Activated T-cell treated with anti-CD3 and anti-CD28 coated beads for 48 hours (primary cell): Measurements from ENCODE around the gene BACH2.
"Not testable (repeated sequence)": the region's sequence is repeated elsewhere in the genome, so short reads cannot be mapped to it uniquely, and the experiment has no call there.

ENCODE experiments used
- DNase-seq: peaks from one replicate; pipeline ENCODE4 v3.0.0-alpha.2; 2020; ENCODE audit warnings: low read depth

The BACH2 gene

DNA sequence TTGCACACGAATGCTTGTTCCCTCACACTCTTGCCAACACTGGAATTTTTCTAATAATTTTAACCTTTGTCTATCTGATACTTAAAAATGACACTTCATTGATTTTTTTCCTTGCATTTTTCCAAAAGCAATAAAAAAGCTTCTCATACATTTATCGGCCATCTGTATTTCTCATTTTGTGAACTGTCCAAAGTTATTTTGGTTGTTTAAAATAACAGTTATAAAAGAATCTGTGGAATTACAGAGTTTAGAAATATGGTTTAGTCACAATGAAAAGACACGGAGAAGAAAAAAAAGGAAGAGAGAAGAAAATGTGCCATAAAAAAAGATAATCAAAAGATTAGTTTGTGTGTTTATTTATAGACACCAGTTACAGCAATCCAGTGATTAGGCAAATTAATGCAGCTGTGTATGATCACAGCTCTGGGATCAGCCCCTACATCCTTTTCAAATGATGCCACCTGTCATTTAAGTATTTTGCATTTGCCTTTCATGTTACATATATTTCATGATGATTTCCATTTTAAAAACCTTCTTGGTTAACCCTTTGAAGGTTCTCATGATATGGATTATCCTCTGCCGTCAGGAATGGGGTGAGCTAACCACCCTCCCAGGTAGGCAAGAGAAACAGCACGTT lies 171.7 kb downstream of the BACH2 start:
- DNase-seq: no peak

DNA sequence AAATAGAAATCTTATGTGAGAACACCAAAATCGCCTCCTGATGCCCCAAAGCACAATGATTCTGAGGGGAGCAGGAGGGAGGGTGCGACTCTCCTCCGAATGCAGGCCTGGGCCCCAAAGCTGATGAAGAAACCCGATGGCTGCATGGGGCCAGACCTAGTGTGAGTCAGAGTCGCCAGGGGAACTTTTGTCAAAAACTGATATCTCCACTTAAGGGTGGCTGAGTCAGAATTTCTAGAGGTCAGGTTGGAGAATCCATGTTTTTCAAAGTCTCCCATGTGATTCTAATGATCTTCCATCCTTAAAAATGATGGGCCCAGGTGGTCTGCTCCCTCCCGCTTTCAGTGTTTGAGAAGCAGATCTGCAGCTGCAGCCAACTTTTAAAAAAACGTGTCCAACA lies 172.8 kb downstream of the BACH2 start:
- DNase-seq: no peak

DNA sequence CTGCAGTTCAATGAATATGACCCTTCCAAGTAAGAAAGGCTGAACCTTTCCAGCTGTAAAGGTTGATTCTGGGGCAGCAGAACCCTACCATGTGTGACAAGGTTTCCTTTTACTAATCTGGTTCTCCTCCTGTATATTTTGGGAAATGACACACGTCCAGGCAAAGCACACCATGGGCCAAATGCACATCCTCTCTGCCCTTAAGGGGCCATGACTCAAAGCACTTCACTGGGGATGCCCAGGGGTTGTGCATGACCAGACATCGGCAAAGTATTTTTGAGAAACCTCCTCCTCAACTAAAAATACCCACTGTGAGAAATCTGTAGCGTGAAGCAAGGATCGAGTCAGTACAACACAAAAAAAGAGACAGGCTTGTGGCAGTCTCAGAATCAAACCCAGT lies 174.7 kb downstream of the BACH2 start:
- no peak for DNase-seq

DNA sequence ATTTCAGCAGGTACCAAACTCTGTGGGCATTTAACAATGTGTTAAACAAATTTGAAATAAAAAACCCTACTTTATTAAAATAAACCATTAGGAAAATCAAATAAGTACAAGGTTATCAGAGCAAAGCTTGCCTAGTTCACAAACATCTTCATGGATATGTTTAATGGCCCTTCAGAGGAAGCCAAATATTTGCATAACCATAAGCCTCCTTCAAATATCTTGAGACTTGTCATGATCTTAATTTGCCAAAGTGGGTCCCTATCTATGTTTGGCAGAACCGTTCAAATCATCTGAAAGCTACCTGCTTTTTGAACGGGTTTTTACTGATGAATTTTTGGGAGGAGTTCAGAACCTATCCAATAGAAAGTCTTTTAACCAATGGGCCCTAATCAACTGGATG lies 176.3 kb downstream of the BACH2 start:
- DNase-seq: no peak

DNA sequence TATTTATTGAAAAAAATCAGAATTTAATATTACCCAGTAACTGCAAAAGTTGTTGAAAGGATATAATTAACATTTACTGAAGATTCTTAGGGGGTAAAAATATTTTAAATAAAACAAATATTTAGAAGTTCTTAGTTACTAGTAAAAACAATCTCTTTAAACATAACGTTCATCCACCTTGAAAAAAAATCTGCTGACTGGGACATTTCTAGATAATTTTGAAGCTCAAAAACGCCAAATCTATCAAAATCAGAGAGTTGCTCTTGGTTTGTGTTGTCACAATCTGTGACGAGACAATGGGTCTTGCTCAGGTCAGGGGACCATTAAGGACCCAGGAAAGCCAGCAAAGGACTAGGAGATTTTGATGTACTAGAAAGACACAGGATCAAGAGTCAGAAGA lies 177.0 kb downstream of the BACH2 start:
- no peak for DNase-seq

DNA sequence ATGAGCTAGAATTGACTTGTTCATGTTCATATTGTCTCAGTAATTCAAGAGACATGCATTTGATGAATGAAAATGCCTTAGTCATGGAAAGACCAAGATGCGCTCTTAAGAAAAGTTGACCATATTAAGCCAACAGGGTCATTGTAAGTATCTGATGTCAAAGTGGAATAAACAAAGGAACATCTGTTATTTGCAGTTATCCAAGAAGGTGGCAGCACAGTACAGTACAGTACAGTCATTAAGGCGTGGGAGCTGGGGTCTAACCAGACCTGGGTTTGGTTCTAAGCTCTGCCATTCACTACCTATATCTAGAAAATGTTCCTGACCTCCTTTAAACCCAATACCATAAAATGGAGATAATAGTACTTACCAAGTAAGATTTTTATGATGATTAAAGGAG lies 178.1 kb downstream of the BACH2 start:
- DNase-seq: no peak

DNA sequence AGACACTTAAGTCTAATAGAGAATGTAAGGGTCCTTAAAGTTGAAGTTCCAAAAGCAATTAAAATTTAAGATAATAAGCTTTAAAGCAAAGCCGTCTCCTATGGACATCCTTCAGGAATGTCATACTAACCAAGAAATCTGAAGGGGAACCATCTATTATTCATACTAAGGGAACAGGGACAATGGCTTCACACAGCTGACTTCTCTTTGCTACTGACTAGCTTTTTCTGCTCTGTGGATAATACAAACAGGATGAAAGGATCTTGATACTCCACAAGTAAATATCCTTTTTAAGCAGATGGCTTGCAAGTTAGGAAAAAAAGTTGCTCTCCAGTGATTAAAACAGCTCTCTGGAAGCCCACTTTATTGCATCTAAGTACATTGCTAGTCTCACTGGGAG lies 178.6 kb downstream of the BACH2 start:
- DNase-seq: no peak

DNA sequence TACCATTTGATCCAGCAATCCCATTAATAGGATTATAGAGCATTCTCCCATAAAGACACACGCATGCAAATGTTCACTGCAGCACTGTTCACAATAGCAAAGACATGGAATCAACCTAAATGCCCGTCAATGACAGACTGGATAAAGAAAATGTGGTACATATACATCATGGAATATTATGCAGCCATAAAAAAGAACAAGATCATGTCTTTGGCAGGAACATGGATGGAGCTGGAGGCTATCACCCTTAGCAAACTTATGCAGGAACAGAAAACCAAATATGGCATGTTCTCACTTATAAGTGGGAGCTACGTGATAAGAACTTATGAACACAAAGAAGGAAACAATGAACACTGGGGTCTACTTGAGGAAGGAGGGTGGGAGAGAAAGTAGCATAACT lies 180.5 kb downstream of the BACH2 start:
- not testable (repeated sequence) for DNase-seq

DNA sequence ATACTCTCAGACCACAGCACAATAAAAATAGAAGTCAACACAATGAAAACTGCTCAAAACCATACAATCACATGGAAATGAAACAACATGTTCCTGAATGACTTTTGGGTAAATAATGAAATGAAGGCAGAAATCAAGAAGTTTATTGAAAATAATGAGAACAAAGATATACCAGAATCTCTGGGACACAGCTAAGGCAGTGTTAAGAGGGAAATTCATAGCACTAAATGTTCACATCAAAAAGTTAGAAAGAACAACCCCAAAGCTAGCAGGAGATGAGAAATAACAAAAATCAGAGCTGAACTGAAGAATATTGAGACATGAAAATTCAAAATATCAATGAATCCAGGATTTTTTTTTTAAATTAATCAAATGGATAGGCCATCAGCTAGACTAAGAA lies 183.3 kb downstream of the BACH2 start:
- DNase-seq: no peak

DNA sequence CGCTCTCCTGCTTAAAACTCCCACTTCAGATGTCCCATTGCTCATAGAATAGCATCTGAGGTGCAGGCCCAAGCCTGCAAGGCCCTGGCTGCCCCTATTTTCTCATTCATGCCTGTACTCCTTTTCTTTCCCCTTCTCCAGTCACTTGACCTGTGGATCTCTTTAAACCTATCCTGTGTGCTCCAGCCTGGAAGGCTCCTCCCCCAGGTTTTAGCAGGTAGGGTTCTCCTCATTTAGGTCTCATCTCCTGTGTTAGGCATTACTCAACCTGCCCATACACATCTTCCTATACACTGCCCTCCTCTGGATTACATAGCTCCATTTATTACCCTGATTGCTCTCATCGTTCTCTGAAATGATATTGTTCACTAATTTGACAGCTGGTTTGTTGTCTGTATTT lies 185.3 kb downstream of the BACH2 start:
- DNase-seq: no peak

DNA sequence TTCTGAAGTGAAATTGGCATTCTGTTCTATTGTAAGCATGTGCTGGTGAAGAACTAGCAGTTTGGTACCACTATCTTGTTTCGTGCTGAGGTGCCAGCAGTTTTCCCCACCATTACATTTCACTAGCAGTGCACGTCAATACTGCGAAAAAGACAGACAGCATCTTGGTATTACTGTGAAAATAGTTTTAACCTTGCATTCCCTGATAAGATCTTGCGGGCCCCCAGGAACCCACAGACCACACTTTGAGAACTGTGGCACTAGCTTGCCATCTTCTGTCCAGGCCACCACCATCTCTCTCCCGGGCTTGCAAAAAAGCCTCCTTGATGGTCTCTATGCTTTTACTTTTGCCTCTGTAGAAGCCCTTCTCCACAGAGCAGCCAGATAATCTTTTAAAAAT lies 185.7 kb downstream of the BACH2 start:
- DNase-seq: peak; percentile 59

DNA sequence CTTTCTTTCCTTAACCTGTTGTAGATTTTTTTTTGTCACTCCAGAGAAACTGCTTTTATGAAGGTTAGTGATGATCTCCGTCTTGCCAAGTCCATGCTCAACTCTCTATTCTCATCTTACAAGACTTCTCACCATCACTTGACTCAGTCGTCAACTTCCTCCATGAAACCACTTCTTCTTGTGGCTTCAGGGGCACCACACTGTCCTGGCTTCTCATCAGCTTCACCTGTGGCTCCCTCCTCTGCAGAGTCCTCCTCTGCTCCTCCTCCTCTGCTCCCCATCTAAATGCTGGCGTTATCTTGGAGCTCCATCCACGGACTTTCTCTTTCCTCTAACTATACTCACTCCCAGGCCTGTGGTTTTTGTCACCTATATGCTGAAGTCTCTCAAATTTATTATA lies 187.5 kb downstream of the BACH2 start:
- no peak for DNase-seq

DNA sequence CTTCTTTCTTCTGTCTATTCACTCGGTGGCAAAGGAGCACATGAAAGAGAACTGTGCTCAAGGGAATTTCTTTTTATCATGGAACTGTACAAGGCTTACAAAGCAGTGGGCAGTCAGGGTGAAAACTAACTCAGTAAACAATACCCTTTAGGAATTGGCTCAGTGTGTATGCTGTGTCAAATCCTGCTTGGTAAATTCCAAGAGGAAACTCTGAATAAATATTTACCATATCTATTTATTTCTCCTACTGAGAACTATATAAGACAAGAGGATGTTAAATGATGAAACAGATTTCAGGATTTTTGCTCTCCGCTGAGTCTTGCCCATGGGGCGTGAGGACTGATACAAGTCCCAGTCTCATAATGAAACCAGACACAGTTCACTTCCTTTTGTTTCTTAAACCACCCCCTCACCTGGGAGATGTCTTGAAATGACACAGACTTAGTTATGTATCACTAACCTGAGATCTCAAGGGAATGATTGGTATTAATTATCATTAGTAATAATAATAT lies 188.8 kb downstream of the BACH2 start:
- DNase-seq: no peak

DNA sequence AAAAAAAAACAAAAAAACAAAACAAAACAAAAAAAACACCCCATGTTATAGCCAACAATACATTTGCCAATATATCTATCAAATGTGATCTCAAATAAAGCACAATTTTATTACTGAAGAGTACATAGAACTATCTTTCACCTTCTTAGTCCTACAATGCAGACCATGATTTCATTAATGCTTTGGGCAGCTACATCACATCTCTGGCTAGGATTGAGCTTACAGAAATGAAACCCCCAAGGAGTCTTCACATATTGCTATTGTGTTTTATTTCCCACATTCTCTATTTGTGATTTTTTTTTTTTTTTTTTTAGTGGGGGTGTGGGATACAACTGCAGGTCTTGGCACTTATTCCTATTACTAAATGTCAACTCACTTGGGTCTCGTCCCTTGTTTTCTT lies 189.3 kb downstream of the BACH2 start:
- no peak for DNase-seq

DNA sequence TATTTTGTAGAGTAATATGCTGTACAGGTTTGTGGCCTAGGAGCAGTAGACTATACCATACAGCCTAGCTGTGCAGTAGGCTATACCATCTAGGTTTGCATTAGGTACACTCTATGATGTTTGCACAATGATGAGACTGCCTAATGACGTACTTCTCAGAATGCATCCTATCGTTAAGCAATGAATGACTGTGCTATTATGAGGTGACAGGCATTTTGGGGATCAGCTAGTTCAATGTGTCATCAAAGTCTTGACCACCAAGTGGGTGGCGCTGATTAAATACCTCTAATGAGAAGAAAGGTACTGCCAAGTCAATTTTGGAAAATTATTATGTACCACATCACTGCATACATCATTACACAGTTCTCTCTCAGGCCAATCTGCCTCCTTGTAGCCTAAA lies 190.2 kb downstream of the BACH2 start:
- no peak for DNase-seq

DNA sequence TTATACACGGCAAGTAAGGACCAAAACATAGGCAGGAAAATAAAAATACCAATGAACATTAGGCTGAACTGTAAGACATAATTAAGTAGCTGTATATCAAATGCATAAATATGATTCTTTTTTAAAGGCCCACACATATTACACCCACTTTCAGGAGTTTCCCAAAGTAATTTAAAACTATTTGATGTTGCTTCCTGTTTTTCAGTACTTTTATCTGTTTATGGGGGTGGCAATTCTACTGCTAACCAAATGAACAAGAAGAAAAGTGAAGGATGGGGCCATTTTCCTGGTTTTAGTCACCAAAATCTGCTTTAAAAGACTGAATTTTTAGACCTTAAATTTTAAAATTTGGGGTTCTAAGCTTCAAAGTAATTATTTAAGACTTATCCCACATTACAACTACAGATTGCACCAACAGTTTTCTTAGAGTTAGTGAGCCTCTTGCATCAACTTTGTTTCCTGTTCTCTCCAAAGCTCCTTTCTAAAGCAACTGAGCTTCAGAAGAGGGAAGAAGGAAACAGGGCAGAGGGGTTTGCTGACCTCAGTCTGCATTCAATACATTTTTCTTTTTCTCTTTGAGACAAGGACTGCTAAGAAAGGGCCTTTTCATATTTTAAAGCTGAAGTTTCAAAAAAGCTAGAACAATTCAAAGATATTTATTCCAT lies 191.0 kb downstream of the BACH2 start:
- DNase-seq: no peak

DNA sequence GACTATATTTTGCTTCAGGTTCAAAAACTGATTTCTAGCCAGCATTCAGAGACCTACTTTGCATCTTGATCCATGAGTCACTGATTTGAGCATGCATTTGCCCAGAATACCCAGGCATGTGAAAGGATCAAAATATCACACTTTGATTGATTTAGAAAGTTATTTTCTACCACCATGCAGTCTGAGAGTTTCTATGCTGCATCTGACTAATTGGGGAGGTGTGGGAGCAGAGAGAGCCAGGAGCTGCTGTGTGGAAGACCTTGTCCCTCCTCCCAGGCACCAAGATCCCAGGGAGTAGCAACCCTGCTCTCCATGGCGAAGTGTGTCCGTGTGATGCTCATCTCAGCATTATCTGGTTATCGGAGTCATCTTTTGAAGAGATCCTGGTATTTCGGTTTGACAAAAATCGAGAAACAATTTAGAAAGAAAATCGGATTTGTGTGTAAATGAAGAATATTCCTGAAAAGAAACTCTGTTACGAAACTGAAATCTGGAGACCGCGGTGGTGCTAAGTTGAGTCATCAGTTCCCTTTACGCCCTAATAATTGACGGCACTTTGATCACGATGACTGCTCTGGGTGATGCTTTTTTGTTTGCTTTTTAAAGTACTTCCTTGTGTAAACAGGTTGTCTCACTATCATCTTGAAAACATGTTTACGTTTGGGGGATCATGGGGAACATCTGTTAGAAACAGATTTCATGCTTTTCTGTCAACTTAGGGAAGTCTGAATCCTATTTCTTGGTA lies 193.4 kb downstream of the BACH2 start:
- no peak for DNase-seq

DNA sequence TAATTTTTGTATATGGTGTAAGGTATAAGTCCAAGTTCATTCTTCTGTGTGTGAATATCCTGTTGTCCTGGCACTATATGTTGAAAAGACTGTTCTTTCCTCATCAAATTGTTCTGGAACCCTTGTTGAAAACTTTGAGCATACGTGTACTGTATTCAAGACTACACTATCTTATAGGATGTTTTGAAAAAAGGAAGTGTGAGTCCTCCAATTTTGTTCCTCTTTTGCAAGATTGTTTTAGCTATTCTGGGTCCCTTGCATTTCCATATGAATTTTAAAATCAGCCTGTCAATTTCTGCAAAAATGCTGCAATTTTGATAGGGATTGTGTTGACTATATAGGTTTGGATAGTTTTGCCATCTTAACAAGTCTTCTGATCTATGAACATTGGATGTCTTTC lies 195.2 kb downstream of the BACH2 start:
- no peak for DNase-seq

DNA sequence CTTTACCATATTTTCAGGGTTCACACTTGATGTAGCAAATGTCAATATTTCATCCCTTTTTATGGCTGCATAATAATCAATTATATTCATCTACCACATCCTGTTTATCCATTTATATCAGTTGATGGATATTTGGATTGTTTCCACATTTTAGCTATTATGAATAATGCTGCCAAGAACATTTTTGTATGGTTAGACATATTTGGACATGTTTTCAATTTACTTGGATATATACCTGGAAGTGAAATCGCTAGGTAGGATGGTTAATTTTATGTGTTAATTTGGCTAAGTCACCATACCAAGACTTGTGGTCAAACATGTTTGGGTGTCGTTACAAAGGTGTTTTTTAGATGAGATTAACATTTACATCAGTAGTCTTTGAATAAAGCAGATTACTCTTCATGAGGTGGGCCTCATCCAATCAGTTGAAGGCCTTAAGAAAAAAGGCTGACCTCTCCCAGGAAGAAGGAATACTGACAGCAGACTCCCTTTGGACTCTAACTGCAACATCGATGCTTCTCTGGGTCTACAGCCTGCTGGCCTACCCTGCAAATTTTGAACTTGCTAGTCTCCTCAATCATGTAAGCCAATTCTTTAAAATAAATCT lies 196.5 kb downstream of the BACH2 start:
- no peak for DNase-seq

DNA sequence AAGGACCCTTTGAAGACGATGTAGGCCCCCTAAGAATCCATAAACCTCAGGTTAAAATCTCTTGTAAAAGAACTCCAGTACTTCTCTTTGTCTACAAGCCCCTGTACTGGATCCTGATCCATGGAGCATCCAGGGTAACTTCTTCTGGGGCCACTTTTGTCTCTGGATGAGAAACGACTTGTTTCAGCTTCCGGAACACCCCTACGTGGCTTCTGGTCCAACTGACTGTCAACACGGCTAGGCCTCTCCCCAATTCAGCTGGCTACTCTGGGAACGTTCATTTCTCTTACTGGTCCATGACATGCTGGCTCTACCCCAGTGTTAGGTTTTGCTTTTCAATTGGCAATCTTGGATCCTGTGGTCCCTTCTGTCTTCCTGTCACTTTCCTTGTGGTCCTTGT lies 198.0 kb downstream of the BACH2 start:
- DNase-seq: no peak

DNA sequence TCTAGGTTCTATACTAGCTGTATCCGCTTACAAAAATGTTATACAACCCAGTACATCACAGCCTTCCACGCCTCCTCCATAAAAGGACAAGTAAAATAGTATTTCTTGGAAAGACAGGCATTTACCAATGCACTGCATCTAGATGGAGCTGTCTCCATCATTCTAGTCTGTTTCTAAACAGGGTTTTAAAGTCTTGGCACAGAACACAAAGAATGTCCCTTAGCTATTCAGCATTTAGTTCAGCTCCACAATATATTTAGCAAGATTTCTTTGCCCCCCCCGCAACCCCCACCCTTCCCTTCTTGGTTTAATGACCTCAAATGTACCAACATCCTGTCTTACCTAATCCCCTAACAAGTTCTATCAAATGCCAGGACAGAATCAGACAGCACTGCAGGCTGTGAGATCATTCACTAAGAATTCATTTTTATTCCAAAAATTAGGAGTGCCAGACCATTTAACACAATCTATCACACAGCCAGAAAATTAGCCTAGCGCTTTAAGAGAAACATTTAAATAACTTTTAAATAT lies 198.6 kb downstream of the BACH2 start:
- no peak for DNase-seq

DNA sequence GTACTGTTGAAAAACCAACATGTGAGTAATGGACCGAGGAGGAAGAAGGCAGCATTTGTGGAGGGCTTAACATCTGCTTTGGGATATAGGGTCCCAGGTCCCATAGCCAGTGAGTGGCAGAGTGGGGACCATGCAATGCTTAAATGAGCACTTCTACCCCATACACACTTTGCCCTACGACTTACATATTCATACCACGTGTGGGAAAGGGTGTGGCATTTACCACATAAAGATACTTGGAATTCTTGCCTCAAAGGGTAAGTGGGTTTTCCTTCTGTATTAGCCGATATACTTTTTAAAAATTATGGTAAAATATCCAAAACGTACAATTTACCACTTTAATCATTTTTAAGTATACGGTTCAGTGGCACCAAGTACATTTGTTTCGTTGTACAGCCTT lies 199.3 kb downstream of the BACH2 start:
- no peak for DNase-seq

DNA sequence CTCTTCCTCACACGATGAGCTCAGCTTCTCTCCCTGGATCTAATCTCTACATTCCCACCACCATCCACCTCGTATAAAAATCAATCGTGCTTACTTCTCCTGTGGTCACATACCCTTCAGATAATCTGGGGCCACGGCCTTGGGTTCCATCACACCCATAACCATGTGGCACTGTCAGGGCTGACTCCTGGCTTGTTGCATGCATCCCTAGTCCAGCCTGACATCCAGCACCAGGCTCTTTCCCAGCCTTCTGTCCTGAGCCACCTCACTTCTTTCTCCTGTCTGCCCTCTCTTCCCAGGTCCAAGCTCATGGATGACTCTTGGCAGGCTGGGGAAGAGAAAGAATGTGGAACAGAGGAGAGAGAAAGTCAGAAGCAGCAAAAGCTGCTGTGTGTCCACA lies 199.8 kb downstream of the BACH2 start:
- no peak for DNase-seq
